Measurements from ENCODE around the gene LTF. TPM values are rescaled to one million over a fixed set of nuclear protein-coding genes. Genes with fewer than 3 reads are reported as not detected.
A peak's percentile ranks its signal among the peaks of the same experiment; 100 is the strongest.

The LTF gene
- total and polyA plus RNA-seq, 2 of the 13 experiments (the other 11 are each of a cell fraction or from before 2014, with no cell fraction given) = not detected

GRCh38 chr3:46488735-46489361, 24.1 kb upstream of the LTF start (continued):
- TF ChIP-seq, protein P1, sequence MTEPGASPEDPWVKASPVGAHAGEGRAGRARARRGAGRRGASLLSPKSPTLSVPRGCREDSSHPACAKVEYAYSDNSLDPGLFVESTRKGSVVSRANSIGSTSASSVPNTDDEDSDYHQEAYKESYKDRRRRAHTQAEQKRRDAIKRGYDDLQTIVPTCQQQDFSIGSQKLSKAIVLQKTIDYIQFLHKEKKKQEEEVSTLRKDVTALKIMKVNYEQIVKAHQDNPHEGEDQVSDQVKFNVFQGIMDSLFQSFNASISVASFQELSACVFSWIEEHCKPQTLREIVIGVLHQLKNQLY (CRISPR knock-in tag; IDR thresholded peaks at IDR 0.05) = no peak
- TF ChIP-seq HOXA5 (CRISPR knock-in tag; IDR thresholded peaks at IDR 0.05) = no peak
- no peak for TF ChIP-seq SNAI1 (CRISPR knock-in tag; IDR thresholded peaks at IDR 0.05; ENCODE audit: borderline replicate concordance)
- TF ChIP-seq, protein P2, sequence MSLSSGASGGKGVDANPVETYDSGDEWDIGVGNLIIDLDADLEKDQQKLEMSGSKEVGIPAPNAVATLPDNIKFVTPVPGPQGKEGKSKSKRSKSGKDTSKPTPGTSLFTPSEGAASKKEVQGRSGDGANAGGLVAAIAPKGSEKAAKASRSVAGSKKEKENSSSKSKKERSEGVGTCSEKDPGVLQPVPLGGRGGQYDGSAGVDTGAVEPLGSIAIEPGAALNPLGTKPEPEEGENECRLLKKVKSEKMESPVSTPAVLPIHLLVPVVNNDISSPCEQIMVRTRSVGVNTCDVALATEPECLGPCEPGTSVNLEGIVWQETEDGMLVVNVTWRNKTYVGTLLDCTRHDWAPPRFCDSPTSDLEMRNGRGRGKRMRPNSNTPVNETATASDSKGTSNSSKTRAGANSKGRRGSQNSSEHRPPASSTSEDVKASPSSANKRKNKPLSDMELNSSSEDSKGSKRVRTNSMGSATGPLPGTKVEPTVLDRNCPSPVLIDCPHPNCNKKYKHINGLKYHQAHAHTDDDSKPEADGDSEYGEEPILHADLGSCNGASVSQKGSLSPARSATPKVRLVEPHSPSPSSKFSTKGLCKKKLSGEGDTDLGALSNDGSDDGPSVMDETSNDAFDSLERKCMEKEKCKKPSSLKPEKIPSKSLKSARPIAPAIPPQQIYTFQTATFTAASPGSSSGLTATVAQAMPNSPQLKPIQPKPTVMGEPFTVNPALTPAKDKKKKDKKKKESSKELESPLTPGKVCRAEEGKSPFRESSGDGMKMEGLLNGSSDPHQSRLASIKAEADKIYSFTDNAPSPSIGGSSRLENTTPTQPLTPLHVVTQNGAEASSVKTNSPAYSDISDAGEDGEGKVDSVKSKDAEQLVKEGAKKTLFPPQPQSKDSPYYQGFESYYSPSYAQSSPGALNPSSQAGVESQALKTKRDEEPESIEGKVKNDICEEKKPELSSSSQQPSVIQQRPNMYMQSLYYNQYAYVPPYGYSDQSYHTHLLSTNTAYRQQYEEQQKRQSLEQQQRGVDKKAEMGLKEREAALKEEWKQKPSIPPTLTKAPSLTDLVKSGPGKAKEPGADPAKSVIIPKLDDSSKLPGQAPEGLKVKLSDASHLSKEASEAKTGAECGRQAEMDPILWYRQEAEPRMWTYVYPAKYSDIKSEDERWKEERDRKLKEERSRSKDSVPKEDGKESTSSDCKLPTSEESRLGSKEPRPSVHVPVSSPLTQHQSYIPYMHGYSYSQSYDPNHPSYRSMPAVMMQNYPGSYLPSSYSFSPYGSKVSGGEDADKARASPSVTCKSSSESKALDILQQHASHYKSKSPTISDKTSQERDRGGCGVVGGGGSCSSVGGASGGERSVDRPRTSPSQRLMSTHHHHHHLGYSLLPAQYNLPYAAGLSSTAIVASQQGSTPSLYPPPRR (CRISPR knock-in tag; IDR thresholded peaks at IDR 0.05; ENCODE audit: borderline replicate concordance) = no peak; the same call in 1 of the 2 replicates
- no peak for TF ChIP-seq TGIF2 (CRISPR knock-in tag; IDR thresholded peaks at IDR 0.05)
- no peak for TF ChIP-seq ZNF761 (CRISPR knock-in tag; conservative IDR thresholded peaks at IDR 0.05)
- TF ChIP-seq HOXA9 (CRISPR knock-in tag; IDR thresholded peaks at IDR 0.05; ENCODE audit: borderline replicate concordance) = no peak
- no peak for TF ChIP-seq MED8 (CRISPR knock-in tag; IDR thresholded peaks at IDR 0.05; ENCODE audit: insufficient replicate concordance)
- no peak for TF ChIP-seq ZNF33B (CRISPR knock-in tag; IDR thresholded peaks at IDR 0.05)
- no peak for TF ChIP-seq ZBTB26 (CRISPR knock-in tag; IDR thresholded peaks at IDR 0.05; ENCODE audit: borderline replicate concordance)
- no peak for TF ChIP-seq ARHGAP35 (CRISPR knock-in tag; IDR thresholded peaks at IDR 0.05; ENCODE audit: borderline replicate concordance)
- TF ChIP-seq ZNF20 (CRISPR knock-in tag; IDR thresholded peaks at IDR 0.05) = no peak
- TF ChIP-seq ZNF33A (CRISPR knock-in tag; IDR thresholded peaks at IDR 0.05; ENCODE audit: borderline replicate concordance) = no peak
- no peak for TF ChIP-seq MZF1 (CRISPR knock-in tag; IDR thresholded peaks at IDR 0.05; ENCODE audit: borderline replicate concordance)
- TF ChIP-seq SIX1 (CRISPR knock-in tag; IDR thresholded peaks at IDR 0.05; ENCODE audit: borderline replicate concordance) = no peak
- TF ChIP-seq ZNF616 (CRISPR knock-in tag; IDR thresholded peaks at IDR 0.05; ENCODE audit: low read depth) = no peak
- no peak for TF ChIP-seq ZNF75D (CRISPR knock-in tag; IDR thresholded peaks at IDR 0.05; ENCODE audit: borderline replicate concordance)
- no peak for TF ChIP-seq ZC3H4 (CRISPR knock-in tag; IDR thresholded peaks at IDR 0.05; ENCODE audit: borderline replicate concordance)
- TF ChIP-seq ZBTB21 (CRISPR knock-in tag; IDR thresholded peaks at IDR 0.05) = no peak
- 0 out of 2 replicates have a peak, but pooled peaks have one; percentile 22 for TF ChIP-seq FOXK1 (CRISPR knock-in tag; IDR thresholded peaks at IDR 0.05; ENCODE audit: borderline replicate concordance, low read depth)
- no peak for TF ChIP-seq ZNF7 (CRISPR knock-in tag; IDR thresholded peaks at IDR 0.05)
- TF ChIP-seq AGO2 (optimal IDR thresholded peaks at IDR 0.05; ENCODE audit: low read depth, low read length) = no peak

Measured in HepG2 (cell line).